ENCODE data around the gene VAPA.

DNA sequence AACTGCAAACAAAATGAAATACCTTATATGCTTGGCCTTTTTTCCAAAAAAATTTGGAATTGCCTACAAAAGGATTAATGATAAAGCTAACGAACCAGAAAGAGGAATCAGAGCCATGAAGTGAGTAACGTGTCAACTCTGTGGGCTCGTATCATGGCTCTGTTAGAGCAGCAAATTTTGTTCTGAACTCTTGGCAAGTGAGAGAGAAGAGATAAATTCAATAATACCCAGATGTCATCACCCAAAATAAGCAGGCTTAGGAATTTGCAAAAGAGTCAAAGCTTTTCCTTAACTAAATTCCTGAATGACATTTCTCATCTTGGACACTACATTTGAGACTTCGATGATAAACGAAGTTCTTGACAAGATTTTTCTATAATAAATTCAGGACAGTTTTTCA lies 23.6 kb upstream of the VAPA start:
- TF ChIP-seq, protein P1, sequence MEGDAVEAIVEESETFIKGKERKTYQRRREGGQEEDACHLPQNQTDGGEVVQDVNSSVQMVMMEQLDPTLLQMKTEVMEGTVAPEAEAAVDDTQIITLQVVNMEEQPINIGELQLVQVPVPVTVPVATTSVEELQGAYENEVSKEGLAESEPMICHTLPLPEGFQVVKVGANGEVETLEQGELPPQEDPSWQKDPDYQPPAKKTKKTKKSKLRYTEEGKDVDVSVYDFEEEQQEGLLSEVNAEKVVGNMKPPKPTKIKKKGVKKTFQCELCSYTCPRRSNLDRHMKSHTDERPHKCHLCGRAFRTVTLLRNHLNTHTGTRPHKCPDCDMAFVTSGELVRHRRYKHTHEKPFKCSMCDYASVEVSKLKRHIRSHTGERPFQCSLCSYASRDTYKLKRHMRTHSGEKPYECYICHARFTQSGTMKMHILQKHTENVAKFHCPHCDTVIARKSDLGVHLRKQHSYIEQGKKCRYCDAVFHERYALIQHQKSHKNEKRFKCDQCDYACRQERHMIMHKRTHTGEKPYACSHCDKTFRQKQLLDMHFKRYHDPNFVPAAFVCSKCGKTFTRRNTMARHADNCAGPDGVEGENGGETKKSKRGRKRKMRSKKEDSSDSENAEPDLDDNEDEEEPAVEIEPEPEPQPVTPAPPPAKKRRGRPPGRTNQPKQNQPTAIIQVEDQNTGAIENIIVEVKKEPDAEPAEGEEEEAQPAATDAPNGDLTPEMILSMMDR (IDR thresholded peaks at IDR 0.05) = no peak
- TF ChIP-seq EZH2 (IDR thresholded peaks at IDR 0.05; ENCODE audit: borderline replicate concordance, insufficient read depth, low read depth, low read length, poor library complexity, severe bottlenecking) = no peak

Data from B cell (primary cell).